ENCODE data around the gene ZMYND15.

DNA sequence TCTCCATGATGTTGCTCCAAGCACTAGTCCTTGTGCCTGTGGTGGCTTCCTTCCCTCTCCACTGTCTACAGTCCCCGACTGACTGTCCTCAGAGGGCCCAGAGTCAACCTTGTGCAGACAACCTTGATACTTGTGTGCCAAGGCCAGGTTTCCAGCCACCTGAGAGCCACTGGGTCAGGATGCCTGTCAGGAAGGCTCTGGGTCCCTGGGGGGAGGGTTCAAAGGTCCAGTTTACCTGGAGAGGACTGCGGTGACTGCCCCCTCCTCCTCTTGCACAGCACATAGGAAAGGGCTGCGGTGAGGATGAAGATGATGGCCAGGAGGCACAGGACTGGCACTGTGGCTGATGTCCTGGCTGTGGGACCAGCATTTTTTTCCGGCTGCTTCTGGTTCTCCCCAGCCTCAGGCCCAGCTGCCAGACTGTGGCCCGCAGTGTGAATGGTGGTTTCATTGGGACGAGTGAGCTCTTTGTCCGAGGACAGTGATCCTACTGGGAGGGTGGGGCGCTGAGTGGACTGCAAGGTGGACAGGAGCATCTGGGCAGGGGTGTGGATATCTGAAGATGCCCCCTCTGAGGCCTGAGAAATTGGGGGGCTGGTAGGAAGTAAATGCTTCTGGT lies 4.7 kb upstream of the ZMYND15 start:
- TF ChIP-seq, protein P1, sequence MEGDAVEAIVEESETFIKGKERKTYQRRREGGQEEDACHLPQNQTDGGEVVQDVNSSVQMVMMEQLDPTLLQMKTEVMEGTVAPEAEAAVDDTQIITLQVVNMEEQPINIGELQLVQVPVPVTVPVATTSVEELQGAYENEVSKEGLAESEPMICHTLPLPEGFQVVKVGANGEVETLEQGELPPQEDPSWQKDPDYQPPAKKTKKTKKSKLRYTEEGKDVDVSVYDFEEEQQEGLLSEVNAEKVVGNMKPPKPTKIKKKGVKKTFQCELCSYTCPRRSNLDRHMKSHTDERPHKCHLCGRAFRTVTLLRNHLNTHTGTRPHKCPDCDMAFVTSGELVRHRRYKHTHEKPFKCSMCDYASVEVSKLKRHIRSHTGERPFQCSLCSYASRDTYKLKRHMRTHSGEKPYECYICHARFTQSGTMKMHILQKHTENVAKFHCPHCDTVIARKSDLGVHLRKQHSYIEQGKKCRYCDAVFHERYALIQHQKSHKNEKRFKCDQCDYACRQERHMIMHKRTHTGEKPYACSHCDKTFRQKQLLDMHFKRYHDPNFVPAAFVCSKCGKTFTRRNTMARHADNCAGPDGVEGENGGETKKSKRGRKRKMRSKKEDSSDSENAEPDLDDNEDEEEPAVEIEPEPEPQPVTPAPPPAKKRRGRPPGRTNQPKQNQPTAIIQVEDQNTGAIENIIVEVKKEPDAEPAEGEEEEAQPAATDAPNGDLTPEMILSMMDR (IDR thresholded peaks at IDR 0.05) = no peak
- TF ChIP-seq POLR2A (IDR thresholded peaks at IDR 0.05) = no peak
